ENCODE results near the gene PHLDA2.

The PHLDA2 gene

GRCh38 chr11:2921261-2921660 is 8.0 kb downstream of the PHLDA2 start:
- TF ChIP-seq EZH2phosphoT487 (IDR thresholded peaks at IDR 0.05; ENCODE audit: borderline replicate concordance, low read length), result no peak
- no peak for TF ChIP-seq CTCF (IDR thresholded peaks at IDR 0.05; ENCODE audit: low read depth, low read length, poor library complexity, severe bottlenecking)
- H3K9me3 ChIP-seq (ENCODE audit: control insufficient read depth, insufficient read depth, low read length), result no peaks in the 10 kb centered on the region
- no peak overlapping the region for H3K4me2 ChIP-seq (ENCODE audit: low read length)
- H3K27me3 ChIP-seq (ENCODE audit: control insufficient read depth, low read length), result no peaks in the 10 kb centered on the region
- H4K20me1 ChIP-seq (ENCODE audit: control insufficient read depth, insufficient read depth, low read depth, low read length), result no peaks in the 10 kb centered on the region
- H3K4me1 ChIP-seq (ENCODE audit: control insufficient read depth, low read length), result no peaks in the 10 kb centered on the region
- no peaks in the 10 kb centered on the region for H3F3A ChIP-seq (ENCODE audit: control insufficient read depth, insufficient read depth)
- no peak overlapping the region for H3K4me3 ChIP-seq (ENCODE audit: low read length)
- H3K9me2 ChIP-seq (replicated peaks; ENCODE audit: control insufficient read depth, low read length), result no peaks in the 10 kb centered on the region
- H3K27ac ChIP-seq (ENCODE audit: low read depth, low read length), result no peak overlapping the region
- no peaks in the 10 kb centered on the region for H3K36me3 ChIP-seq (ENCODE audit: control insufficient read depth, low read length)
- H3K79me2 ChIP-seq (ENCODE audit: control insufficient read depth, low read length), result no peaks in the 10 kb centered on the region

- H3K27me3 ChIP-seq (ENCODE audit: control insufficient read depth, low read length), result no peaks in the 10 kb centered on the region
- no peaks in the 10 kb centered on the region for H3K4me1 ChIP-seq (ENCODE audit: control insufficient read depth, low read length)
- no peaks in the 10 kb centered on the region for H3K9me3 ChIP-seq (ENCODE audit: control insufficient read depth, insufficient read depth, low read length)
- H3F3A ChIP-seq (ENCODE audit: control insufficient read depth, insufficient read depth), result no peaks in the 10 kb centered on the region
- no peak overlapping the region for H3K4me3 ChIP-seq (ENCODE audit: low read length)
- no peak overlapping the region for H3K4me2 ChIP-seq (ENCODE audit: low read length)
- H4K20me1 ChIP-seq (ENCODE audit: control insufficient read depth, insufficient read depth, low read depth, low read length), result no peaks in the 10 kb centered on the region
- H3K79me2 ChIP-seq (ENCODE audit: control insufficient read depth, low read length), result no peaks in the 10 kb centered on the region
- H3K36me3 ChIP-seq (ENCODE audit: control insufficient read depth, low read length), result no peaks in the 10 kb centered on the region
- no peaks in the 10 kb centered on the region for H3K9me2 ChIP-seq (replicated peaks; ENCODE audit: control insufficient read depth, low read length)
- TF ChIP-seq EZH2phosphoT487 (IDR thresholded peaks at IDR 0.05; ENCODE audit: borderline replicate concordance, low read length) (no peak), CTCF (IDR thresholded peaks at IDR 0.05; ENCODE audit: low read depth, low read length, poor library complexity, severe bottlenecking) (no peak)
- no peak overlapping the region for H3K27ac ChIP-seq (ENCODE audit: low read depth, low read length)
These were observed 8.9 kb downstream of the PHLDA2 start for GRCh38 chr11:2920343-2920742.

GRCh38 chr11:2919837-2920236 is 9.4 kb downstream of the PHLDA2 start:
- H3K27me3 ChIP-seq (ENCODE audit: control insufficient read depth, low read length), result no peaks in the 10 kb centered on the region
- no peaks in the 10 kb centered on the region for H3K79me2 ChIP-seq (ENCODE audit: control insufficient read depth, low read length)
- H3K4me1 ChIP-seq (ENCODE audit: control insufficient read depth, low read length), result no peaks in the 10 kb centered on the region
- no peaks in the 10 kb centered on the region for H3K9me2 ChIP-seq (replicated peaks; ENCODE audit: control insufficient read depth, low read length)
- H3K4me2 ChIP-seq (ENCODE audit: low read length), result no peak overlapping the region
- H3K9me3 ChIP-seq (ENCODE audit: control insufficient read depth, insufficient read depth, low read length), result no peaks in the 10 kb centered on the region
- no peaks in the 10 kb centered on the region for H3F3A ChIP-seq (ENCODE audit: control insufficient read depth, insufficient read depth)
- H3K27ac ChIP-seq (ENCODE audit: low read depth, low read length), result no peak overlapping the region
- no peaks in the 10 kb centered on the region for H3K36me3 ChIP-seq (ENCODE audit: control insufficient read depth, low read length)
- no peak for TF ChIP-seq CTCF (IDR thresholded peaks at IDR 0.05; ENCODE audit: low read depth, low read length, poor library complexity, severe bottlenecking)
- no peak for TF ChIP-seq EZH2phosphoT487 (IDR thresholded peaks at IDR 0.05; ENCODE audit: borderline replicate concordance, low read length)
- no peak overlapping the region for H3K4me3 ChIP-seq (ENCODE audit: low read length)
- H4K20me1 ChIP-seq (ENCODE audit: control insufficient read depth, insufficient read depth, low read depth, low read length), result no peaks in the 10 kb centered on the region

- Histone ChIP-seq H3K4me2 (ENCODE audit: low read length) (no peak overlapping the region), H4K20me1 (ENCODE audit: control insufficient read depth, insufficient read depth, low read depth, low read length) (no peaks in the 10 kb centered on the region), H3K79me2 (ENCODE audit: control insufficient read depth, low read length) (no peaks in the 10 kb centered on the region), H3K27me3 (ENCODE audit: control insufficient read depth, low read length) (no peaks in the 10 kb centered on the region), H3K9me3 (ENCODE audit: control insufficient read depth, insufficient read depth, low read length) (no peaks in the 10 kb centered on the region), H3K4me1 (ENCODE audit: control insufficient read depth, low read length) (peaks cover 4% of the 10 kb centered on the region), H3K36me3 (ENCODE audit: control insufficient read depth, low read length) (no peaks in the 10 kb centered on the region), H3F3A (ENCODE audit: control insufficient read depth, insufficient read depth) (no peaks in the 10 kb centered on the region), H3K4me3 (ENCODE audit: low read length) (no peak overlapping the region), H3K27ac (ENCODE audit: low read depth, low read length) (no peak overlapping the region), H3K9me2 (replicated peaks; ENCODE audit: control insufficient read depth, low read length) (no peaks in the 10 kb centered on the region)
- TF ChIP-seq CTCF (IDR thresholded peaks at IDR 0.05; ENCODE audit: low read depth, low read length, poor library complexity, severe bottlenecking), result no peak
- TF ChIP-seq EZH2phosphoT487 (IDR thresholded peaks at IDR 0.05; ENCODE audit: borderline replicate concordance, low read length), result no peak
These were observed 10.0 kb downstream of the PHLDA2 start for GRCh38 chr11:2919188-2919587.

All from DOHH2 (cell line).